ENCODE results near the gene CPXM1.
"Not testable (repeated sequence)": the region's sequence is repeated elsewhere in the genome, so short reads cannot be mapped to it uniquely, and the experiment has no call there.

GRCh38 chr20:2770091-2770490 lies 30.3 kb downstream of the CPXM1 start:
- TF ChIP-seq CTCF (IDR thresholded peaks at IDR 0.05; ENCODE audit: insufficient read depth, low read length, poor library complexity, severe bottlenecking); EZH2phosphoT487 (conservative IDR thresholded peaks at IDR 0.05; ENCODE audit: low read length): not testable (repeated sequence)
